ENCODE measurements around the gene UGT2B11.
"Not testable (repeated sequence)": the region's sequence is repeated elsewhere in the genome, so short reads cannot be mapped to it uniquely, and the experiment has no call there.

Gene UGT2B11

GRCh38 chr4:69196209-69196965 is 18.2 kb downstream of the UGT2B11 start:
- no peak for DNase-seq (ENCODE audit: insufficient read length)
- TF ChIP-seq POLR2A (IDR thresholded peaks at IDR 0.05; ENCODE audit: low read depth, low read length) (no peak), TAF1 (IDR thresholded peaks at IDR 0.05; ENCODE audit: borderline replicate concordance, low read depth, low read length) (no peak), POLR2AphosphoS5 (IDR thresholded peaks at IDR 0.05; ENCODE audit: low read depth, low read length) (no peak)

GRCh38 chr4:69194166-69194565 is 20.4 kb downstream of the UGT2B11 start:
- DNase-seq (ENCODE audit: insufficient read length), result no peak
- TF ChIP-seq TAF1 (IDR thresholded peaks at IDR 0.05; ENCODE audit: borderline replicate concordance, low read depth, low read length), result no peak
- TF ChIP-seq POLR2A (IDR thresholded peaks at IDR 0.05; ENCODE audit: low read depth, low read length), result no peak
- no peak for TF ChIP-seq POLR2AphosphoS5 (IDR thresholded peaks at IDR 0.05; ENCODE audit: low read depth, low read length)
- FAIRE-seq, result no peak

More at GRCh38 chr4:69196209-69196965, 18.2 kb downstream of the UGT2B11 start:
- no peak for FAIRE-seq

GRCh38 chr4:69191905-69192304 is 22.6 kb downstream of the UGT2B11 start:
- not testable (repeated sequence) for FAIRE-seq; DNase-seq (ENCODE audit: insufficient read length)

- not testable (repeated sequence) for DNase-seq (ENCODE audit: insufficient read length); FAIRE-seq
Observed at GRCh38 chr4:69190621-69191020, 23.9 kb downstream of the UGT2B11 start.

- not testable (repeated sequence) for DNase-seq (ENCODE audit: insufficient read length); FAIRE-seq
Observed at GRCh38 chr4:69181519-69182169, 32.9 kb downstream of the UGT2B11 start.

GRCh38 chr4:69179817-69180216 is 34.7 kb downstream of the UGT2B11 start:
- FAIRE-seq; DNase-seq (ENCODE audit: insufficient read length): not testable (repeated sequence)

- not testable (repeated sequence) for DNase-seq (ENCODE audit: insufficient read length); FAIRE-seq
Observed at GRCh38 chr4:69178751-69179205, 35.8 kb downstream of the UGT2B11 start.

- FAIRE-seq, result peak; percentile 66
- DNase-seq (ENCODE audit: insufficient read length), result not testable (repeated sequence)
Observed at GRCh38 chr4:69170233-69171134, 44.1 kb downstream of the UGT2B11 start.

- FAIRE-seq; DNase-seq (ENCODE audit: insufficient read length): not testable (repeated sequence)
Observed at GRCh38 chr4:69169171-69169570, 45.4 kb downstream of the UGT2B11 start.

- DNase-seq (ENCODE audit: insufficient read length) (no peak), FAIRE-seq (no peak)
- TF ChIP-seq POLR2A (IDR thresholded peaks at IDR 0.05; ENCODE audit: low read depth, low read length), result no peak
- no peak for TF ChIP-seq TAF1 (IDR thresholded peaks at IDR 0.05; ENCODE audit: borderline replicate concordance, low read depth, low read length)
- no peak for TF ChIP-seq POLR2AphosphoS5 (IDR thresholded peaks at IDR 0.05; ENCODE audit: low read depth, low read length)
Observed at GRCh38 chr4:69167300-69167699, 47.2 kb downstream of the UGT2B11 start.

- FAIRE-seq, result not testable (repeated sequence)
Observed at GRCh38 chr4:69166376-69166775, 48.2 kb downstream of the UGT2B11 start.

GRCh38 chr4:69165707-69166106 is 48.8 kb downstream of the UGT2B11 start:
- DNase-seq (ENCODE audit: insufficient read length); FAIRE-seq: not testable (repeated sequence)

More at GRCh38 chr4:69166376-69166775, 48.2 kb downstream of the UGT2B11 start:
- not testable (repeated sequence) for DNase-seq (ENCODE audit: insufficient read length)

- no peak for DNase-seq (ENCODE audit: insufficient read length)
- peak; percentile 17 for FAIRE-seq
- TF ChIP-seq POLR2AphosphoS5 (IDR thresholded peaks at IDR 0.05; ENCODE audit: low read depth, low read length) (no peak), POLR2A (IDR thresholded peaks at IDR 0.05; ENCODE audit: low read depth, low read length) (no peak), TAF1 (IDR thresholded peaks at IDR 0.05; ENCODE audit: borderline replicate concordance, low read depth, low read length) (no peak)
Observed at GRCh38 chr4:69156913-69157312, 57.6 kb downstream of the UGT2B11 start.
